ENCODE measurements around the gene AGPAT2. TPM values are rescaled to one million over a fixed set of nuclear protein-coding genes. Genes with fewer than 3 reads are reported as not detected.

The AGPAT2 gene
- total RNA-seq, 4 donors from 2014 or later, result 300 to 1,989 (median 392) TPM

GRCh38 chr9:136646827-136647711, 40.2 kb downstream of the AGPAT2 start:
- TF ChIP-seq, protein P1, sequence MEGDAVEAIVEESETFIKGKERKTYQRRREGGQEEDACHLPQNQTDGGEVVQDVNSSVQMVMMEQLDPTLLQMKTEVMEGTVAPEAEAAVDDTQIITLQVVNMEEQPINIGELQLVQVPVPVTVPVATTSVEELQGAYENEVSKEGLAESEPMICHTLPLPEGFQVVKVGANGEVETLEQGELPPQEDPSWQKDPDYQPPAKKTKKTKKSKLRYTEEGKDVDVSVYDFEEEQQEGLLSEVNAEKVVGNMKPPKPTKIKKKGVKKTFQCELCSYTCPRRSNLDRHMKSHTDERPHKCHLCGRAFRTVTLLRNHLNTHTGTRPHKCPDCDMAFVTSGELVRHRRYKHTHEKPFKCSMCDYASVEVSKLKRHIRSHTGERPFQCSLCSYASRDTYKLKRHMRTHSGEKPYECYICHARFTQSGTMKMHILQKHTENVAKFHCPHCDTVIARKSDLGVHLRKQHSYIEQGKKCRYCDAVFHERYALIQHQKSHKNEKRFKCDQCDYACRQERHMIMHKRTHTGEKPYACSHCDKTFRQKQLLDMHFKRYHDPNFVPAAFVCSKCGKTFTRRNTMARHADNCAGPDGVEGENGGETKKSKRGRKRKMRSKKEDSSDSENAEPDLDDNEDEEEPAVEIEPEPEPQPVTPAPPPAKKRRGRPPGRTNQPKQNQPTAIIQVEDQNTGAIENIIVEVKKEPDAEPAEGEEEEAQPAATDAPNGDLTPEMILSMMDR (IDR thresholded peaks at IDR 0.05; ENCODE audit: low read depth), result no peak

GRCh38 chr9:136645903-136646754, 41.1 kb downstream of the AGPAT2 start:
- TF ChIP-seq, protein P1 (IDR thresholded peaks at IDR 0.05; ENCODE audit: low read depth), result no peak

DNA sequence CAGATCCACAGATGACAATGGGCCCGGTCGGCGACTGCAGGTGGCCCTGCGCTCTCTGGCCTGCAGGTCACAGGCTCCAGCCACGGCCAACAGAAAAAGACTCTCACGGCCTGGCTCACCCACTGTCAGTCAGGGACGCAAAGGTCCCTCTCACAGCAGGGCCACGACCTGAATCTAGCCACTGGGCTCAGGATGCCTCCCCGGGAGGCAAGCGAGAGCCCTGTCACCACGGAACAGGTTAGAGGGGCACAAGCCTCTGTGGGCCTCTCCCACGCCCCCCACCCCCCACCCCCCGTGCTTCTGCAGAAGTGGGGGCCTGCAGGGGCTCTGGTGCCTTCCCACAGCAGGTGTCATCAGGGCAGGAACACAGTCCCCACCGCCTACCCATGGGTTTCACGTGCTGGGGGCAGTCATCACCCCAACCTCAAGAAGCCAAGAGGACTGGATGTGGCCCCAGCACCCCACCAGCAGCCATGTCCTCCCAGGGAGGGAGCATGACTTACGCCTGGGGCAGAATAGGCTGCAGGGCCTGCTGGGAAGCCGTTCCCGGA, 41.8 kb downstream of the AGPAT2 start:
- TF ChIP-seq, protein P1 (IDR thresholded peaks at IDR 0.05; ENCODE audit: low read depth), result no peak

DNA sequence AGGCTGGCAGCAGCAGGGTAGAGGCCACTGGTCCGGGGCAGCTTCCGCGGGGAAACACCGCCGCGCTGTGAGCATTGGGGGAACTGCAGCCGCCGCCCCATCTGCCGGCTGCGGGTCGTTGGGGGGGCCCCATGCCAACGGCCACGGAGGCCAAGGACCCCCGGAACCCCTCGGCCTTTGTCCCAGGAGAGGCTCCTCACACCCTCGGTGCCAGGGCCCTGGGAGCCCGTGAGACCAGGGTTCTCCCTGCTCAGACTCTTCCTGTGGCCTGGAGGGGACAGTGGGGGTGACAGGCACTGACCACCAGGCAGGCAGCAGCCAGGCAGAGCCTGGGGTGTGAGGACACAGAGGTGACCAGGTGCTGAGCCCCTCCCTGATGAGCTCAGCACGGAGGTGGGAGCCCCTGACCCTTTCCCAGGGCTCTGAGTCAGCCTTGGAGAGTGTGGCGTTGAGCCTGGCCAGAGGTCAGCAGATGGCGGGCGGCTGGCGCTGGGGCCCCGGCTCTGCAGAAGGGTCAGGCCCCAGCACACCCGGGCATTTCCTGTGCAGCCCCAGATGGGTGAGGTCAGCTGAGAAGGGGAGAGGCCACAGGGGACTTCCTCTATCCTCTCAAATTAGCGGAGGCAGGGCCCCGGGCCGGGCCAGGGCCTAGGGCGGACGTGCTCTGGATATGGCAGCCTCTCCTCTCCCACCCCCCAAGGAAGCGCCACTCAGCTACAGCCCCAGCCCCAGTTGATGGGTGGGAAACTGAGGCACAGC, 42.5 kb downstream of the AGPAT2 start:
- TF ChIP-seq, protein P1 (IDR thresholded peaks at IDR 0.05; ENCODE audit: low read depth), result no peak

DNA sequence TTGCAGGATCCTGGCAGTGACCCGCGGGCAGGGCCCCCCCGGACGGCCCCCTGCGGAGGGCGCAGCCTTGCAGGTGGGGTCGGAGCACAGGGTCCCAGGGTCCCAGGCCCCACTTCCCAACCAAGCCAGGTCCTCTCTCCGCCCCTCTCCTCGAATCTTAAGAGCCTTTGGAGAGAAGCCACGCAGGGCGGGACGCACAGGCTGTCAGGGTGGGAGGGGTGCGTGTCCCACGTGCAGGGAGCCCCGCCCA, 43.0 kb downstream of the AGPAT2 start:
- TF ChIP-seq, protein P1 (IDR thresholded peaks at IDR 0.05; ENCODE audit: low read depth), result no peak

DNA sequence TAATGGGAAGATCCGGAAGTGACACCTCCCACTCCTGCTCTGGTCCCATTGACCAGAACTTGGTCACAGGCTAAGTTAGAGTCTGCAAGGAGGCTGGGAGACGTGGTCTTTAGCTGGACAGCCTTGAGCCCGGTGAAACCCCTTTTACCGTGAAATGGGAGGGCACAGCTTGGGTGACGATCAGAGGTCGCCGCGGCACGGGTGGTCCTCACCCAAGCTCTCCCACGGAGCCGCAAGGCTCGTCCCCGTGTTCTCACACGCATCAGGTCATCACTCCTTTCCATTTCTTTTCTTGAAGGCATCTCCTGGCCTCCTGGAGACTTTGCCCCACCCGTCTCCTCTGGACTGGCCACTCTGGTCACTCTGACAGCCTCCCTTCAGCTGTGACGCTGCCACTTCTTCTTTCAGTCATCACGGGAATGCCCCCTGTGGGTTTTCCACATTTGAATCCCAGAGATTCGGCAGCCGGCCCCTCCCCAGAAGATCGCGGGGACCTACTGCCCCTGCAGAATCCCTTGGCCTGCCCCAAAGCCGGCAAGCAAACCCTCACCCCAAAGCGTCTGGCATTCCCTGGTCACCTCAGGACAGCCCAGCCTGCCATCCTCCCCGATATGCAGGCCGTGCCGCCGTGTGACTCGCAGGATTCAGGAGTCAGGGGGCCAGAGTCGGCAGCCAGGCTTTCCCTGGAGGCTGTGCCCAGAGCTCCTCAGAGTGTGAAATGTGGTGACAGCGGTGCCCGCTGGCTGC, 43.5 kb downstream of the AGPAT2 start:
- TF ChIP-seq, protein P1 (IDR thresholded peaks at IDR 0.05; ENCODE audit: low read depth), result no peak

Data from subcutaneous adipose tissue (tissue), 4 donors.